Prostate gland (tissue), 2 donors: ENCODE measurements around the gene DENND4C. TPM values are rescaled to one million over a fixed set of nuclear protein-coding genes. Genes with fewer than 3 reads are reported as not detected.

ENCODE experiments used
- DNase-seq: peaks from one replicate; pipeline ENCODE4 v3.0.0-alpha.2; 2019; ENCODE audit warnings: low spot score
- H3K27ac ChIP-seq, 2 donors: fragments of 200-600 bp; sonication (generic); 2 replicates each; pipeline ENCODE4 v1.5.1; 2017 to 2019
- H3K27me3 ChIP-seq: fragments of 200-600 bp; sonication (generic); replicated peaks from 2 replicates; pipeline ENCODE4 v1.5.1; 2019; ENCODE audit not compliant: insufficient read depth
- H3K36me3 ChIP-seq, 2 donors: fragments of 200-600 bp; sonication (generic); 1 replicate in 1 of 2; 2 replicates in 1 of 2; pipeline versions ENCODE4 v1.5.1 to v1.8.1; 2017 to 2019
- H3K4me1 ChIP-seq: fragments of 200-600 bp; sonication (generic); replicated peaks from 2 replicates; pipeline ENCODE4 v1.5.1; 2019
- H3K4me3 ChIP-seq, 2 donors: fragments of 200-600 bp; sonication (generic); 2 replicates each; pipeline ENCODE4 v1.5.1; 2017 to 2019
- H3K9me3 ChIP-seq: fragments of 200-600 bp; sonication (generic); 2 replicates; pipeline ENCODE4 v1.5.1; 2017
- CTCF ChIP-seq, 4 experiments: fragments of 200-600 bp in 2 of 4; fragments of 450-650 bp in 2 of 4; sonication (generic) in 2 of 4; IDR thresholded peaks; 1 replicate in 3 of 4; 2 replicates in 1 of 4; pipeline ENCODE4 v1.5.1; 2016 to 2019; ENCODE audit warnings: antibody characterized with exemption in 4 of 4, mild to moderate bottlenecking in 2 of 4, moderate library complexity in 2 of 4
- POLR2A ChIP-seq: fragments of 450-650 bp; IDR thresholded peaks from one replicate; pipeline ENCODE4 v1.6.1; 2016; ENCODE audit warnings: antibody characterized with exemption, mild to moderate bottlenecking
- POLR2AphosphoS5 ChIP-seq: sonication (generic); formaldehyde crosslinking; IDR thresholded peaks from one replicate; pipeline ENCODE4 v1.6.1; 2017; ENCODE audit warnings: antibody characterized with exemption
- WGBS: methylation state at CpG from one replicate; pipeline ENCODE4 v1.1.5; 2018; 5-methylcytosine and 5-hydroxymethylcytosine counted together
- intact Hi-C: fragments of 100-400 bp; cut with DNase I; formaldehyde crosslinking; loops from one replicate; pipeline ENCODE4 v1.14.2; 2022
- total RNA-seq, 2 donors: library from RNA; depleted of rRNA; stranded (reverse); fragments of >200 nt; gene quantifications; one replicate each; pipeline ENCODE4 v1.1.0, GENCODE V29; 2016

DENND4C gene
- total RNA-seq, 2 donors from 2014 or later = 71.4 to 104 TPM

DNA sequence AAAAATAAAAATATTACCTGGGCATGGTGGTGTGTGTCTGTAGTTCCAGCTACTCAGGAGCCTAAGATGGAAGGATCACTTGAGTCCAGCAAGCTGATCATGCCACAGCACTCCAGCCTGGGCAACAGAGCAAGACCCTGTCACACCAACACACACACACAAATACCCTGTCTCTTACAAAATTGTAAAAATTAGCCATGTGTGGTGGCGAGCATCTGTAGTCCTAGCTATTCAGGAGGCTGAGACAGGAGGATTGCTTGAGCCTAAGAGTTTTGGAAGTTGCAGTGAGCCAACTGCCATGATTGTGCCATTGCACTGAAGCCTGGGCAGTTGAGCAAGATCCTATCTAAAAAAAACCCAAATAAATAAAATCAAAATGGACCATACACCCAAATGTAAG, 32.1 kb upstream of the DENND4C start:
- no peaks in the 10 kb centered on the region for H3K36me3 ChIP-seq
- intact Hi-C loops = no loop called here

GRCh38 chr9:19199012-19199411, 31.5 kb upstream of the DENND4C start:
- TF ChIP-seq CTCF (IDR thresholded peaks at IDR 0.05) (no peak), POLR2A (no peak), POLR2AphosphoS5 (no peak)
- H3K27ac ChIP-seq = no peak overlapping the region
- no peaks in the 10 kb centered on the region for H3K9me3 ChIP-seq
- intact Hi-C loops = no loop called here
- H3K36me3 ChIP-seq = no peaks in the 10 kb centered on the region
- no peak for DNase-seq
- H3K27me3 ChIP-seq = no peaks in the 10 kb centered on the region
- H3K4me3 ChIP-seq = no peak overlapping the region
- no peaks in the 10 kb centered on the region for H3K4me1 ChIP-seq
- 93% methylated on average over 2 of the region's 2 CpGs for WGBS

More for the DNA sequence above, 32.1 kb upstream of the DENND4C start:
- Histone ChIP-seq H3K27me3 (no peaks in the 10 kb centered on the region), H3K9me3 (no peaks in the 10 kb centered on the region), H3K4me1 (no peaks in the 10 kb centered on the region), H3K27ac (no peak overlapping the region), H3K4me3 (no peak overlapping the region)
- 100% methylated on average over 1 of the region's 1 CpG for WGBS
- DNase-seq = no peak
- TF ChIP-seq POLR2A (no peak), POLR2AphosphoS5 (no peak), CTCF (IDR thresholded peaks at IDR 0.05) (no peak)

GRCh38 chr9:19200229-19200628, 30.3 kb upstream of the DENND4C start:
- TF ChIP-seq POLR2A (no peak), CTCF (IDR thresholded peaks at IDR 0.05) (no peak), POLR2AphosphoS5 (no peak)
- H3K9me3 ChIP-seq = no peaks in the 10 kb centered on the region
- no peak for DNase-seq
- no peaks in the 10 kb centered on the region for H3K27me3 ChIP-seq
- intact Hi-C loops = no loop called here
- H3K36me3 ChIP-seq = no peaks in the 10 kb centered on the region
- no peak overlapping the region for H3K4me3 ChIP-seq
- no peak overlapping the region for H3K27ac ChIP-seq
- H3K4me1 ChIP-seq = no peaks in the 10 kb centered on the region
- WGBS = 44% methylated on average over 8 of the region's 8 CpGs

GRCh38 chr9:19201899-19202891, 28.3 kb upstream of the DENND4C start:
- Histone ChIP-seq H3K27ac (peak overlapping the region; percentile 20 to 52), H3K9me3 (no peaks in the 10 kb centered on the region), H3K4me1 (no peaks in the 10 kb centered on the region), H3K4me3 (no peak overlapping the region), H3K36me3 (no peaks in the 10 kb centered on the region), H3K27me3 (no peaks in the 10 kb centered on the region)
- intact Hi-C loops = no loop called here
- WGBS = 56% methylated on average over 13 of the region's 13 CpGs
- no peak for TF ChIP-seq POLR2A
- TF ChIP-seq POLR2AphosphoS5 = no peak
- DNase-seq = peak; percentile 5

DNA sequence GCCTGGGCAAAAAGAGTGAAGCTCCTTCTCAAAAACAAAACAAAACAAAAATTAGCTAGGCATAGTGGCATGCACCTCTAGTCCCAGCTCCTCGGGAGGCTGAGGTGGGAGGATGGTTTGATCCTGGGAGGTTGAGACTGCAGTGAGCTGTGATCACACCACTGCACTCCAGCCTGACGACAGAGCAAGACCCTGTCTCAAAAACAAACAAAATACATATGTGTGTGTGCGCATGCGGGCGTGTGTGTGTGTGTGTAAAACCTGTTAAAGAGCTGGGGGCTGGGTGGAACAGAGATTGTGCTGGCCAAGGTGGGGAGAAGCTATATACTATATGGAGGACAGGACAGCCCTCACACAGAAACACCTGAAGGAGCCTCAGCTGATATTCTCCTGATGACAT, 27.4 kb upstream of the DENND4C start:
- Histone ChIP-seq H3K36me3 (no peaks in the 10 kb centered on the region), H3K9me3 (no peaks in the 10 kb centered on the region), H3K4me3 (no peak overlapping the region), H3K27ac (no peak overlapping the region), H3K27me3 (no peaks in the 10 kb centered on the region), H3K4me1 (no peaks in the 10 kb centered on the region)
- no peak for DNase-seq
- 83% methylated on average over 5 of the region's 5 CpGs for WGBS
- TF ChIP-seq POLR2AphosphoS5 (no peak), POLR2A (no peak), CTCF (IDR thresholded peaks at IDR 0.05) (no peak)
- intact Hi-C loops = no loop called here
